Endothelial cell of umbilical vein (primary cell): ENCODE measurements around the gene PTPRU. TPM values are rescaled to one million over a fixed set of nuclear protein-coding genes. Genes with fewer than 3 reads are reported as not detected.

ENCODE experiments used
- BruUV-seq: library from RNA; stranded (reverse); fragments of 400-500 nt; replicated peaks from 2 replicates; lab custom pipeline; 2021; lab: Mats Ljungman, UMichigan
- CTCF ChIA-PET: fragments of 300-600, 350-600 bp; sonication (Branson Sonifier 250); formaldehyde crosslinking; loops from one replicate; lab custom pipeline; 2021; ENCODE audit warnings: antibody characterized with exemption, inconsistent platforms; lab: Charles Lee
- POLR2A ChIA-PET: fragments of 300-600, 350-600 bp; sonication (Branson Sonifier 250); formaldehyde crosslinking; loops from one replicate; lab custom pipeline; 2021; ENCODE audit warnings: antibody characterized with exemption, inconsistent platforms; lab: Charles Lee
- DNase-seq: peaks from one replicate; pipeline ENCODE4 v3.0.0-alpha.2; 2011; ENCODE audit warnings: low read depth, low spot score
- FAIRE-seq: peaks from 2 replicates; lab custom pipeline; 2011; peaks lifted over from hg19 to GRCh38; lab: Jason Lieb, UNC
- H2AFZ ChIP-seq: 2 replicates; pipeline ENCODE4 v1.6.0; 2012; ENCODE audit warnings: low read depth, low read length, control low read depth, inconsistent platforms
- H3K27ac ChIP-seq: 2 replicates; pipeline ENCODE4 v1.5.1; 2011; ENCODE audit warnings: low read depth, mild to moderate bottlenecking, control low read depth, low read length, moderate library complexity; ENCODE audit not compliant: insufficient read depth
- H3K27me3 ChIP-seq, 2 experiments: 2 replicates each; pipeline versions ENCODE4 v1.6.0 to v1.6.1; 2011; ENCODE audit warnings: low read length in 2 of 2, mixed read lengths in 1 of 2; ENCODE audit not compliant: control insufficient read depth in 2 of 2, insufficient read depth in 2 of 2
- H3K36me3 ChIP-seq, 2 experiments: 2 replicates in 1 of 2; 3 replicates in 1 of 2; pipeline ENCODE4 v1.5.1; 2011; ENCODE audit warnings: low read length in 2 of 2, mild to moderate bottlenecking in 1 of 2, moderate library complexity in 1 of 2; ENCODE audit not compliant: control insufficient read depth in 2 of 2, insufficient read depth in 2 of 2; ENCODE audit errors: extremely low read depth in 1 of 2
- H3K4me1 ChIP-seq: 3 replicates; pipeline ENCODE4 v1.5.1; 2011; ENCODE audit warnings: mild to moderate bottlenecking, low read length; ENCODE audit not compliant: control insufficient read depth, insufficient read depth; ENCODE audit errors: extremely low read depth
- H3K4me2 ChIP-seq: 2 replicates; pipeline ENCODE4 v1.6.1; 2011; ENCODE audit warnings: low read length, control low read depth, mixed read lengths; ENCODE audit not compliant: insufficient read depth
- H3K4me3 ChIP-seq, 3 experiments: fragments of 200-600 bp in 1 of 3; sonication (generic), shearing (Covaris generic) in 1 of 3; replicated peaks in 1 of 3; 2 replicates each; pipeline ENCODE4 v1.5.1; 2011 to 2016; ENCODE audit warnings: control low read depth in 3 of 3, low read length in 3 of 3, mild to moderate bottlenecking in 2 of 3, inconsistent platforms in 1 of 3, low read depth in 1 of 3, moderate library complexity in 1 of 3; ENCODE audit not compliant: insufficient read depth in 1 of 3
- H3K79me2 ChIP-seq: 2 replicates; pipeline ENCODE4 v1.6.0; 2012; ENCODE audit warnings: low read length, inconsistent platforms; ENCODE audit not compliant: control insufficient read depth, insufficient read depth
- H3K9ac ChIP-seq: replicated peaks from 2 replicates; pipeline ENCODE3; 2011; ENCODE audit warnings: low read length, control low read depth; ENCODE audit not compliant: insufficient read depth; ENCODE audit errors: extremely low read depth
- H3K9me1 ChIP-seq: replicated peaks from 3 replicates; pipeline ENCODE4 v1.6.0; 2011; ENCODE audit warnings: mild to moderate bottlenecking, low read length; ENCODE audit not compliant: control insufficient read depth, insufficient read depth; ENCODE audit errors: extremely low read depth
- H3K9me3 ChIP-seq: replicated peaks from 2 replicates; pipeline ENCODE4 v1.5.1; 2012; ENCODE audit warnings: low read length, inconsistent platforms; ENCODE audit not compliant: control insufficient read depth, insufficient read depth
- H4K20me1 ChIP-seq: replicated peaks from 2 replicates; pipeline ENCODE3; 2011; ENCODE audit warnings: mild to moderate bottlenecking, low read length; ENCODE audit not compliant: control insufficient read depth, insufficient read depth; ENCODE audit errors: extremely low read depth
- CTCF ChIP-seq, 2 donors: IDR thresholded peaks; 1 replicate in 1 of 2; 2 replicates in 1 of 2; pipeline ENCODE4 v1.5.1; 2011; ENCODE audit warnings: low read length in 2 of 2, mild to moderate bottlenecking in 2 of 2, moderate library complexity in 2 of 2, control low read depth in 1 of 2, inconsistent platforms in 1 of 2, low read depth in 1 of 2; ENCODE audit not compliant: insufficient read depth in 1 of 2; ENCODE audit errors: extremely low read depth in 1 of 2
- EZH2 ChIP-seq: IDR thresholded peaks from 2 replicates; pipeline ENCODE4 v1.6.1; 2012; ENCODE audit warnings: borderline replicate concordance, low read depth, mild to moderate bottlenecking, moderate library complexity, low read length, inconsistent platforms; ENCODE audit not compliant: severe bottlenecking
- FOS ChIP-seq: IDR thresholded peaks from 2 replicates; pipeline ENCODE4 v1.6.1; 2011; ENCODE audit warnings: mild to moderate bottlenecking, low read length, moderate library complexity, borderline replicate concordance; ENCODE audit not compliant: insufficient read depth
- GATA2 ChIP-seq: IDR thresholded peaks from 2 replicates; pipeline ENCODE4 v1.7.0; 2011; ENCODE audit warnings: low read depth, mild to moderate bottlenecking, moderate library complexity, mixed read lengths, low read length; ENCODE audit not compliant: insufficient read length, insufficient read depth
- JUN ChIP-seq: IDR thresholded peaks from 2 replicates; pipeline ENCODE4 v1.6.1; 2011; ENCODE audit warnings: borderline replicate concordance, low read depth; ENCODE audit not compliant: insufficient read length, insufficient read depth
- MAX ChIP-seq: IDR thresholded peaks from 2 replicates; pipeline ENCODE4 v1.6.1; 2011; ENCODE audit not compliant: insufficient read depth, insufficient read length
- MYC ChIP-seq: IDR thresholded peaks from one replicate; pipeline ENCODE4 v1.6.1; 2011; ENCODE audit warnings: mild to moderate bottlenecking, low read depth, low read length
- POLR2A ChIP-seq: IDR thresholded peaks from 2 replicates; pipeline ENCODE4 v1.6.1; 2012; ENCODE audit warnings: low read depth, mild to moderate bottlenecking, control low read depth, low read length
- POLR2AphosphoS5 ChIP-seq: IDR thresholded peaks from 2 replicates; pipeline ENCODE4 v1.6.1; 2012; ENCODE audit warnings: low read depth, mild to moderate bottlenecking, control low read depth, low read length, moderate library complexity; ENCODE audit not compliant: insufficient read depth
- dilution Hi-C: fragments of 300-500 bp; cut with MboI; formaldehyde crosslinking; loops from one replicate; pipeline ENCODE4 v1.15.0; 2019; ENCODE audit warnings: low sequenced_read_pairs; ENCODE audit not compliant: extremely low pct_ligation_motif_present
- intact Hi-C: fragments of 100-400 bp; cut with micrococcal nuclease; formaldehyde crosslinking; loops from one replicate; pipeline ENCODE4 v1.10.0; 2022
- polyA plus RNA-seq, 4 experiments: library from polyadenylated mRNA; depleted of rRNA in 3 of 4; stranded (reverse) in 3 of 4; unstranded in 1 of 4; fragments of >200 nt; gene quantifications; 2 replicates each; pipeline versions ENCODE4 v1.2.1 to v1.2.3, GENCODE V29; 2011 to 2012; ENCODE audit warnings: missing spikeins in 1 of 4
- total RNA-seq: library from RNA; stranded (reverse); gene quantifications from 2 replicates; pipeline ENCODE4 v1.2.3, GENCODE V29; 2021

Gene PTPRU
- total and polyA plus RNA-seq, 2 donors (not counting 3 experiments of a cell fraction or from before 2014, with no cell fraction given) = 0.58 to 2.6 TPM

GRCh38 chr1:29326123-29326522 lies 89.8 kb downstream of the PTPRU start:
- FAIRE-seq = no peak
- H3K36me3 ChIP-seq = no peaks in the 10 kb centered on the region
- H3K9me3 ChIP-seq = no peaks in the 10 kb centered on the region
- intact Hi-C loops = no loop called here
- H3K9ac ChIP-seq = no peak overlapping the region
- no peaks in the 10 kb centered on the region for H3K79me2 ChIP-seq
- H3K27me3 ChIP-seq = no peaks in the 10 kb centered on the region
- DNase-seq = no peak
- CTCF ChIA-PET = no interaction called here
- TF ChIP-seq MYC (no peak), EZH2 (no peak), CTCF (IDR thresholded peaks at IDR 0.05; ENCODE audit: extremely low read depth in 1 of 2, insufficient read depth in 1 of 2, low read depth in 1 of 2, low read length in 2 of 2) (no peak), MAX (no peak), GATA2 (no peak), POLR2A (no peak), FOS (no peak), JUN (no peak), POLR2AphosphoS5 (no peak)
- H3K4me3 ChIP-seq = no peak overlapping the region
- POLR2A ChIA-PET = no interaction called here
- no peaks in the 10 kb centered on the region for H3K4me1 ChIP-seq
- H3K9me1 ChIP-seq = no peaks in the 10 kb centered on the region
- dilution Hi-C loops = no loop called here
- BruUV-seq = no TSS peak
- H3K27ac ChIP-seq = no peak overlapping the region
- H4K20me1 ChIP-seq = no peaks in the 10 kb centered on the region
- H2AFZ ChIP-seq = no peak overlapping the region
- no peak overlapping the region for H3K4me2 ChIP-seq
